ENCODE data around the gene ASXL1. TPM values are rescaled to one million over a fixed set of nuclear protein-coding genes. Genes with fewer than 3 reads are reported as not detected.

The ASXL1 gene
- total and polyA plus RNA-seq, 2 donors (not counting 1 experiment from before 2014, with no cell fraction given) = 93.0 to 180 TPM

DNA sequence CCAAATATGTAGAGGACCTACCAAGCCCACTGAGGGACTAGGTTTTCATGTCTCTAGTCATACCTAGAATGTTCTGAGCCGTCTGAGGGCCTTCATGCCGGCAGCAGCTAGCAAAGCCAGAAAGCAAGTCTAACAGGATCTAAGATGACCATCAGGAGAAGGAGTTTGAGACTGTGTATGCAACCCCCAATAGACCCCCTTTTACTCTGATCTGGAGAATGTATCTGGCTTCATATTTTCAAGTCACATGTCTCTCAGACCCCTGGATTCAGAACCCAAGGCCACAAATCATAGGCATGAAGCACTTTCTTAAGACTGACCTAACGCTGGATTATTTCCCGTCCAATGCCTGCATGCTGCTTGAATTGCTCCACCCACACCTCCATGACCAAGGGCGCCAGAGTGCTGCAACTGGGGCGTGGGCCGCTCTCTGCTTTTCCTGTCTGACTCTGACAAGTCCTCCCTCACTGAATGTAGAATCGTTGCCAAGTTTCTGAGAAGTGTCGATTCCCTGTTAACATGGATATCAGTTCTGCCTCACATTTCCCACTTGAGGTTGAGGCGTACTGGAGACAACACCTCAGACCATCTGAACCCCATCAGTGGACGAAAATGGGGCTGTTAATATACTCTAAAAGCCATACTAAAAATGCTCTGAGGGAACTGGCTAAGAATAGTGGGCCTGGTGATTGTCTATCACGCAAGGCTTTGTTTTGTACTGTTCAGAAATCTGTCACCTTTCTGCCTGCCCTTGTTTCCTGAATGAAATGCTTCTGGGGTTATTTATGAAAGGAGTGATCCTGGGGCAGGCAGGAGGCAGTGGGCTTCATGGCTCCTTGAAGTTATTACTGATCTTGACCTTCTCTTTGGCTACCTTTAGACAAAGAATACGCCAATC is 23.9 kb upstream of the ASXL1 start:
- peaks cover 4 to 26% of the 10 kb centered on the region in 2 donors for H3K4me1 ChIP-seq (ENCODE audit: control insufficient read depth in 2 of 2, insufficient read depth in 2 of 2, low read length in 2 of 2)
- H3K36me3 ChIP-seq (replicated peaks in 1 of 2; ENCODE audit: control extremely low read depth in 1 of 2, control insufficient read depth in 1 of 2, extremely low read depth in 1 of 2, insufficient read depth in 2 of 2, low read length in 1 of 2) = peaks cover 3 to 44% of the 10 kb centered on the region in 2 experiments
- peak overlapping the region; percentile 21 for H3K4me2 ChIP-seq (replicated peaks; ENCODE audit: low read depth, low read length, poor library complexity, severe bottlenecking)
- Mint-ChIP-seq H3K9me3 (ENCODE audit: insufficient read depth) (no peaks in the 10 kb centered on the region), H3K27ac (peak overlapping the region; percentile 89), H3K27me3 (no peaks in the 10 kb centered on the region), H3K4me1 (peaks cover 40% of the 10 kb centered on the region), H3K4me3 (peak overlapping the region; percentile 35)
- TF ChIP-seq, protein P1, sequence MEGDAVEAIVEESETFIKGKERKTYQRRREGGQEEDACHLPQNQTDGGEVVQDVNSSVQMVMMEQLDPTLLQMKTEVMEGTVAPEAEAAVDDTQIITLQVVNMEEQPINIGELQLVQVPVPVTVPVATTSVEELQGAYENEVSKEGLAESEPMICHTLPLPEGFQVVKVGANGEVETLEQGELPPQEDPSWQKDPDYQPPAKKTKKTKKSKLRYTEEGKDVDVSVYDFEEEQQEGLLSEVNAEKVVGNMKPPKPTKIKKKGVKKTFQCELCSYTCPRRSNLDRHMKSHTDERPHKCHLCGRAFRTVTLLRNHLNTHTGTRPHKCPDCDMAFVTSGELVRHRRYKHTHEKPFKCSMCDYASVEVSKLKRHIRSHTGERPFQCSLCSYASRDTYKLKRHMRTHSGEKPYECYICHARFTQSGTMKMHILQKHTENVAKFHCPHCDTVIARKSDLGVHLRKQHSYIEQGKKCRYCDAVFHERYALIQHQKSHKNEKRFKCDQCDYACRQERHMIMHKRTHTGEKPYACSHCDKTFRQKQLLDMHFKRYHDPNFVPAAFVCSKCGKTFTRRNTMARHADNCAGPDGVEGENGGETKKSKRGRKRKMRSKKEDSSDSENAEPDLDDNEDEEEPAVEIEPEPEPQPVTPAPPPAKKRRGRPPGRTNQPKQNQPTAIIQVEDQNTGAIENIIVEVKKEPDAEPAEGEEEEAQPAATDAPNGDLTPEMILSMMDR (IDR thresholded peaks at IDR 0.05) = no peak
- no peak for TF ChIP-seq EZH2 (IDR thresholded peaks at IDR 0.05; ENCODE audit: borderline replicate concordance, insufficient read depth, low read depth, low read length, poor library complexity, severe bottlenecking)
- 51% methylated on average over 7 of the region's 13 CpGs for WGBS (ENCODE audit: insufficient coverage)
- no peak overlapping the region for H3K4me3 ChIP-seq (ENCODE audit: control extremely low read depth in 1 of 5, extremely low read depth in 1 of 5, insufficient read depth in 1 of 5, low read depth in 2 of 5, low read length in 4 of 5)
- no peak overlapping the region for H3K9ac ChIP-seq (ENCODE audit: low read length)
- DNase-seq = peak; percentile 22
- H3K27me3 ChIP-seq (replicated peaks in 1 of 4; ENCODE audit: control extremely low read depth in 1 of 4, control insufficient read depth in 3 of 4, insufficient read depth in 4 of 4, low read length in 3 of 4) = no peaks in the 10 kb centered on the region
- H2AFZ ChIP-seq (ENCODE audit: insufficient read depth, low read depth, low read length, poor library complexity, severe bottlenecking) = peak overlapping the region; percentile 47
- no peaks in the 10 kb centered on the region for H4K20me1 ChIP-seq (ENCODE audit: control insufficient read depth, insufficient read depth, low read length, poor library complexity, severe bottlenecking)
- H3K79me2 ChIP-seq (ENCODE audit: control insufficient read depth, insufficient read depth, low read length) = no peaks in the 10 kb centered on the region
- no peaks in the 10 kb centered on the region for H3K9me3 ChIP-seq (ENCODE audit: control extremely low read depth in 1 of 3, control insufficient read depth in 2 of 3, insufficient read depth in 1 of 3, low read length in 2 of 3)
- intact Hi-C loops (cut with micrococcal nuclease) = no loop called here
- ChIA-PET POLR2A (no interaction called here), CTCF (interaction anchor here (0.7 to 1.5 kb wide), 2 partner anchors 17 to 318 kb away, joined by 3 to 4 read pairs; no protein-coding TSS in a partner anchor)
- ATAC-seq (ENCODE audit: low read depth) = peak; percentile 60
- peak overlapping the region; percentile 47 to 69 for H3K27ac ChIP-seq (ENCODE audit: low read length in 2 of 2)

DNA sequence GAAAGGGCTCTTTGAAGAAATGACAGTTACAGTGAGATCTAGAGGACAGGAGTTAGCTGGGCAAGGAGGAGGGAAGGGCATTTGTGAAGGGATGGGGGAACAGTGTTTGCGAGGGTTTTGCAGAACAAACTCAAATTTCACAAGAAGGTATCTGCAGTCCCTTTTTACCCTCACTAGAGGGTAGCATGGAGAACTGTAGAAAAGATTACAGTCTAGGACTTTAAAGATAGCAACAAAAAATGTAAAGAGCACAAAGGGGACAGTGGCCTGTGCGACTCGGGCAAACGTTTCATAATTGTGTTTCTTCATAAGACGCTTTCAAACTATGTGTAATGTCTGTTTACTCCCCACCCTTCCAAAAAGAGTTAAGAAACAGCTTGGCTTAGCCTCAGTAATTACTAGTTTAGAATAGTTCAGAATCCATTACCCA is 21.2 kb upstream of the ASXL1 start:
- WGBS (ENCODE audit: insufficient coverage) = no CpG with 5 or more reads among the region's 5 CpGs
- H3K27me3 ChIP-seq (replicated peaks in 1 of 4; ENCODE audit: control extremely low read depth in 1 of 4, control insufficient read depth in 3 of 4, insufficient read depth in 4 of 4, low read length in 3 of 4) = no peaks in the 10 kb centered on the region
- H3K9me3 Mint-ChIP-seq (ENCODE audit: insufficient read depth) = no peaks in the 10 kb centered on the region
- H3K4me3 Mint-ChIP-seq = no peak overlapping the region
- TF ChIP-seq EZH2 (IDR thresholded peaks at IDR 0.05; ENCODE audit: borderline replicate concordance, insufficient read depth, low read depth, low read length, poor library complexity, severe bottlenecking) = no peak
- TF ChIP-seq, protein P1 (IDR thresholded peaks at IDR 0.05) = peak; percentile 74
- H3K27ac Mint-ChIP-seq = peak overlapping the region; percentile 83
- no peak overlapping the region for H3K4me2 ChIP-seq (replicated peaks; ENCODE audit: low read depth, low read length, poor library complexity, severe bottlenecking)
- ChIA-PET CTCF (interaction anchor here (0.8 to 2.9 kb wide), 8 partner anchors 14 to 316 kb away, joined by 3 to 13 read pairs (median 4); partner anchors contain the start of gene ASXL1), POLR2A (no interaction called here)
- DNase-seq = peak; percentile 56
- H3K9me3 ChIP-seq (ENCODE audit: control extremely low read depth in 1 of 3, control insufficient read depth in 2 of 3, insufficient read depth in 1 of 3, low read length in 2 of 3) = no peaks in the 10 kb centered on the region
- H3K27me3 Mint-ChIP-seq = no peaks in the 10 kb centered on the region
- no peak overlapping the region for H3K27ac ChIP-seq (ENCODE audit: low read length in 2 of 2)
- no peaks in the 10 kb centered on the region for H3K79me2 ChIP-seq (ENCODE audit: control insufficient read depth, insufficient read depth, low read length)
- ATAC-seq (ENCODE audit: low read depth) = peak; percentile 66
- H3K4me1 Mint-ChIP-seq = peaks cover 38% of the 10 kb centered on the region
- H3K36me3 ChIP-seq (replicated peaks in 1 of 2; ENCODE audit: control extremely low read depth in 1 of 2, control insufficient read depth in 1 of 2, extremely low read depth in 1 of 2, insufficient read depth in 2 of 2, low read length in 1 of 2) = peaks cover under 1 to 19% of the 10 kb centered on the region in 2 experiments
- no peak overlapping the region for H3K9ac ChIP-seq (ENCODE audit: low read length)
- H2AFZ ChIP-seq (ENCODE audit: insufficient read depth, low read depth, low read length, poor library complexity, severe bottlenecking) = no peak overlapping the region
- no peak overlapping the region for H3K4me3 ChIP-seq (ENCODE audit: control extremely low read depth in 1 of 5, extremely low read depth in 1 of 5, insufficient read depth in 1 of 5, low read depth in 2 of 5, low read length in 4 of 5)
- intact Hi-C loops (cut with micrococcal nuclease) = loop anchor here (1.0 to 2.0 kb wide), 4 partner anchors 18 to 316 kb away; no protein-coding TSS in a partner anchor
- peaks cover 4 to 26% of the 10 kb centered on the region in 2 donors for H3K4me1 ChIP-seq (ENCODE audit: control insufficient read depth in 2 of 2, insufficient read depth in 2 of 2, low read length in 2 of 2)
- no peaks in the 10 kb centered on the region for H4K20me1 ChIP-seq (ENCODE audit: control insufficient read depth, insufficient read depth, low read length, poor library complexity, severe bottlenecking)
